Liver (tissue), 3 donors: ENCODE measurements around the gene PDCD1.

Experiments used
- GABPA ChIP-seq, 2 donors: IDR thresholded peaks in 1 of 2; conservative IDR thresholded peaks in 1 of 2; 2 replicates each; pipeline ENCODE4 v1.6.1; 2016; ENCODE audit warnings: antibody characterized with exemption in 2 of 2, mild to moderate bottlenecking in 1 of 2, moderate library complexity in 1 of 2
- HNF4A ChIP-seq, 2 donors: conservative IDR thresholded peaks; 2 replicates each; pipeline ENCODE4 v1.6.1; 2016; ENCODE audit warnings: antibody characterized with exemption in 2 of 2, mild to moderate bottlenecking in 2 of 2
- JUND ChIP-seq, 2 donors: IDR thresholded peaks; 2 replicates each; pipeline ENCODE4 v1.6.1; 2016; ENCODE audit warnings: antibody characterized with exemption in 2 of 2
- RAD21 ChIP-seq, 2 donors: IDR thresholded peaks; 2 replicates each; pipeline ENCODE4 v1.6.1; 2016; ENCODE audit warnings: antibody characterized with exemption in 2 of 2, mild to moderate bottlenecking in 2 of 2
- RXRA ChIP-seq, 2 donors: IDR thresholded peaks; 2 replicates each; pipeline ENCODE4 v1.6.1; 2017 to 2018; ENCODE audit warnings: antibody characterized with exemption in 2 of 2, mild to moderate bottlenecking in 1 of 2
- SP1 ChIP-seq: IDR thresholded peaks from 2 replicates; pipeline ENCODE4 v1.6.1; 2018; ENCODE audit warnings: antibody characterized with exemption, mild to moderate bottlenecking
- TAF1 ChIP-seq: conservative IDR thresholded peaks from 2 replicates; pipeline ENCODE4 v1.6.1; 2016; ENCODE audit warnings: antibody characterized with exemption, mild to moderate bottlenecking
- YY1 ChIP-seq: IDR thresholded peaks from 2 replicates; pipeline ENCODE4 v1.6.1; 2016; ENCODE audit warnings: antibody characterized with exemption, mild to moderate bottlenecking
- TF ChIP-seq, protein P1 (sequence below): fragments of 150-350 bp; IDR thresholded peaks from 2 replicates; pipeline ENCODE4 v1.5.1; 2017; ENCODE audit warnings: improper control_type of control experiment, low read depth, low read length; ENCODE audit not compliant: missing input control
- TF ChIP-seq, protein P2 (sequence below): IDR thresholded peaks from 2 replicates; pipeline ENCODE4 v1.6.1; 2016; ENCODE audit warnings: antibody characterized with exemption
- TF ChIP-seq, protein P3 (sequence below): IDR thresholded peaks from 2 replicates; pipeline ENCODE4 v1.6.1; 2016; ENCODE audit warnings: antibody characterized with exemption, mild to moderate bottlenecking
- TF ChIP-seq, protein P4 (sequence below): IDR thresholded peaks from 2 replicates; pipeline ENCODE4 v1.6.1; 2016; ENCODE audit warnings: antibody characterized with exemption
- donor health status: healthy.
- donor health status: healthy.

DNA sequence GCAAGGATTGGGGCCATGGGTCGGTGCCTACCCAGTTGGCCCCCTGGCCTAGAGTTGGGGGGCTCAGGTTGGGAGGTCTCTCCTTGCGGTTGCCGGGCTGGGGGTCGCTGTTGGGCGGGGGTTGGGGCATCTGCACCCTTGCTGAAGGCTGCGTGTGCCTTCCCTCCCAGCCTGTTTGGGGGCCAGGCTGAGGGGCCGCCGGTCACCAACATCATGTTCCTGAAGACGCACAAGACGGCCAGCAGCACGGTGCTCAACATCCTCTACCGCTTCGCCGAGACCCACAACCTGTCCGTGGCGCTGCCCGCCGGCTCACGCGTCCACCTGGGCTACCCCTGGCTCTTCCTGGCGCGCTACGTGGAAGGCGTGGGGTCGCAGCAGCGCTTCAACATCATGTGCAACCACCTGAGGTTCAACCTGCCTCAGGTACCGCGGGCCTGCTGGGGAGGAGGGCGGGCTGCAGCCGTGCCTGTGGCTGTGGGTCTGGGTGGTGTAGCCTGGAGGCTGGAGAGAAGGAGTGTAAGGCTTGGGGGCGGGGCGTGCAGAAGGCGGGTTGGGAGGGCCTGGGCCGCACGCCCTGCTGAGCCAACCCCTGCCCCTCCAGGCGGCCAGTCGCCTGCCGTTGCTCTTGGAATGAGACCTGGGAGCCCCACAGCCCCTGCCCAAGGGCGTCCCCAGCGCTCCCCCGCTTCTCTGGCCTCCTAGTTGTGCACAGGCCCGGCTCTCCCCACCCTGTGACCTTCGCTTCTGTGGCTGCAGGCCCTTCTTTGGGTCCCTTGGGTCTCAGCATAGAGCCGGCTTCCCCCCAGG is 56.9 kb downstream of the PDCD1 start:
- TF ChIP-seq, protein P1, sequence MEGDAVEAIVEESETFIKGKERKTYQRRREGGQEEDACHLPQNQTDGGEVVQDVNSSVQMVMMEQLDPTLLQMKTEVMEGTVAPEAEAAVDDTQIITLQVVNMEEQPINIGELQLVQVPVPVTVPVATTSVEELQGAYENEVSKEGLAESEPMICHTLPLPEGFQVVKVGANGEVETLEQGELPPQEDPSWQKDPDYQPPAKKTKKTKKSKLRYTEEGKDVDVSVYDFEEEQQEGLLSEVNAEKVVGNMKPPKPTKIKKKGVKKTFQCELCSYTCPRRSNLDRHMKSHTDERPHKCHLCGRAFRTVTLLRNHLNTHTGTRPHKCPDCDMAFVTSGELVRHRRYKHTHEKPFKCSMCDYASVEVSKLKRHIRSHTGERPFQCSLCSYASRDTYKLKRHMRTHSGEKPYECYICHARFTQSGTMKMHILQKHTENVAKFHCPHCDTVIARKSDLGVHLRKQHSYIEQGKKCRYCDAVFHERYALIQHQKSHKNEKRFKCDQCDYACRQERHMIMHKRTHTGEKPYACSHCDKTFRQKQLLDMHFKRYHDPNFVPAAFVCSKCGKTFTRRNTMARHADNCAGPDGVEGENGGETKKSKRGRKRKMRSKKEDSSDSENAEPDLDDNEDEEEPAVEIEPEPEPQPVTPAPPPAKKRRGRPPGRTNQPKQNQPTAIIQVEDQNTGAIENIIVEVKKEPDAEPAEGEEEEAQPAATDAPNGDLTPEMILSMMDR, result no peak
- TF ChIP-seq, protein P2, sequence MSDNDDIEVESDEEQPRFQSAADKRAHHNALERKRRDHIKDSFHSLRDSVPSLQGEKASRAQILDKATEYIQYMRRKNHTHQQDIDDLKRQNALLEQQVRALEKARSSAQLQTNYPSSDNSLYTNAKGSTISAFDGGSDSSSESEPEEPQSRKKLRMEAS, result no peak
- no peak for TF ChIP-seq JUND (IDR thresholded peaks at IDR 0.05)
- TF ChIP-seq SP1, result no peak
- TF ChIP-seq, protein P3, sequence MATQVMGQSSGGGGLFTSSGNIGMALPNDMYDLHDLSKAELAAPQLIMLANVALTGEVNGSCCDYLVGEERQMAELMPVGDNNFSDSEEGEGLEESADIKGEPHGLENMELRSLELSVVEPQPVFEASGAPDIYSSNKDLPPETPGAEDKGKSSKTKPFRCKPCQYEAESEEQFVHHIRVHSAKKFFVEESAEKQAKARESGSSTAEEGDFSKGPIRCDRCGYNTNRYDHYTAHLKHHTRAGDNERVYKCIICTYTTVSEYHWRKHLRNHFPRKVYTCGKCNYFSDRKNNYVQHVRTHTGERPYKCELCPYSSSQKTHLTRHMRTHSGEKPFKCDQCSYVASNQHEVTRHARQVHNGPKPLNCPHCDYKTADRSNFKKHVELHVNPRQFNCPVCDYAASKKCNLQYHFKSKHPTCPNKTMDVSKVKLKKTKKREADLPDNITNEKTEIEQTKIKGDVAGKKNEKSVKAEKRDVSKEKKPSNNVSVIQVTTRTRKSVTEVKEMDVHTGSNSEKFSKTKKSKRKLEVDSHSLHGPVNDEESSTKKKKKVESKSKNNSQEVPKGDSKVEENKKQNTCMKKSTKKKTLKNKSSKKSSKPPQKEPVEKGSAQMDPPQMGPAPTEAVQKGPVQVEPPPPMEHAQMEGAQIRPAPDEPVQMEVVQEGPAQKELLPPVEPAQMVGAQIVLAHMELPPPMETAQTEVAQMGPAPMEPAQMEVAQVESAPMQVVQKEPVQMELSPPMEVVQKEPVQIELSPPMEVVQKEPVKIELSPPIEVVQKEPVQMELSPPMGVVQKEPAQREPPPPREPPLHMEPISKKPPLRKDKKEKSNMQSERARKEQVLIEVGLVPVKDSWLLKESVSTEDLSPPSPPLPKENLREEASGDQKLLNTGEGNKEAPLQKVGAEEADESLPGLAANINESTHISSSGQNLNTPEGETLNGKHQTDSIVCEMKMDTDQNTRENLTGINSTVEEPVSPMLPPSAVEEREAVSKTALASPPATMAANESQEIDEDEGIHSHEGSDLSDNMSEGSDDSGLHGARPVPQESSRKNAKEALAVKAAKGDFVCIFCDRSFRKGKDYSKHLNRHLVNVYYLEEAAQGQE, result no peak
- no peak for TF ChIP-seq TAF1
- no peak for TF ChIP-seq YY1
- no peak for TF ChIP-seq RAD21 (IDR thresholded peaks at IDR 0.05)
- TF ChIP-seq, protein P4, sequence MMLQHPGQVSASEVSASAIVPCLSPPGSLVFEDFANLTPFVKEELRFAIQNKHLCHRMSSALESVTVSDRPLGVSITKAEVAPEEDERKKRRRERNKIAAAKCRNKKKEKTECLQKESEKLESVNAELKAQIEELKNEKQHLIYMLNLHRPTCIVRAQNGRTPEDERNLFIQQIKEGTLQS, result no peak
- TF ChIP-seq GABPA (IDR thresholded peaks at IDR 0.05 in 1 of 2, conservative IDR thresholded peaks at IDR 0.05 in 1 of 2), result no peak
- no peak for TF ChIP-seq HNF4A (conservative IDR thresholded peaks at IDR 0.05)
- TF ChIP-seq RXRA (IDR thresholded peaks at IDR 0.05), result no peak
